Measurements from ENCODE around the gene IL31RA.
"Not testable (repeated sequence)": the region's sequence is repeated elsewhere in the genome, so short reads cannot be mapped to it uniquely, and the experiment has no call there.

- not testable (repeated sequence) for TF ChIP-seq ZNF619 (CRISPR knock-in tag; IDR thresholded peaks at IDR 0.05); JUN (CRISPR knock-in tag; IDR thresholded peaks at IDR 0.05); KDM4B (CRISPR knock-in tag; IDR thresholded peaks at IDR 0.05); RBAK (CRISPR knock-in tag; IDR thresholded peaks at IDR 0.05); ZBTB8A (CRISPR knock-in tag; IDR thresholded peaks at IDR 0.05; ENCODE audit: borderline replicate concordance, low read depth); ZSCAN31 (CRISPR knock-in tag; IDR thresholded peaks at IDR 0.05; ENCODE audit: low read depth); NFE2 (CRISPR knock-in tag; IDR thresholded peaks at IDR 0.05); HOXA7 (CRISPR knock-in tag; IDR thresholded peaks at IDR 0.05); EZH2 (conservative IDR thresholded peaks at IDR 0.05; ENCODE audit: low read depth, low read length); ZBTB33 (CRISPR knock-in tag; IDR thresholded peaks at IDR 0.05); EP300 (IDR thresholded peaks at IDR 0.05; ENCODE audit: low read depth in 2 of 2, low read length in 2 of 2); EP300 (CRISPR knock-in tag; IDR thresholded peaks at IDR 0.05; ENCODE audit: borderline replicate concordance)
- TF ChIP-seq, protein P1, sequence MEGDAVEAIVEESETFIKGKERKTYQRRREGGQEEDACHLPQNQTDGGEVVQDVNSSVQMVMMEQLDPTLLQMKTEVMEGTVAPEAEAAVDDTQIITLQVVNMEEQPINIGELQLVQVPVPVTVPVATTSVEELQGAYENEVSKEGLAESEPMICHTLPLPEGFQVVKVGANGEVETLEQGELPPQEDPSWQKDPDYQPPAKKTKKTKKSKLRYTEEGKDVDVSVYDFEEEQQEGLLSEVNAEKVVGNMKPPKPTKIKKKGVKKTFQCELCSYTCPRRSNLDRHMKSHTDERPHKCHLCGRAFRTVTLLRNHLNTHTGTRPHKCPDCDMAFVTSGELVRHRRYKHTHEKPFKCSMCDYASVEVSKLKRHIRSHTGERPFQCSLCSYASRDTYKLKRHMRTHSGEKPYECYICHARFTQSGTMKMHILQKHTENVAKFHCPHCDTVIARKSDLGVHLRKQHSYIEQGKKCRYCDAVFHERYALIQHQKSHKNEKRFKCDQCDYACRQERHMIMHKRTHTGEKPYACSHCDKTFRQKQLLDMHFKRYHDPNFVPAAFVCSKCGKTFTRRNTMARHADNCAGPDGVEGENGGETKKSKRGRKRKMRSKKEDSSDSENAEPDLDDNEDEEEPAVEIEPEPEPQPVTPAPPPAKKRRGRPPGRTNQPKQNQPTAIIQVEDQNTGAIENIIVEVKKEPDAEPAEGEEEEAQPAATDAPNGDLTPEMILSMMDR (CRISPR knock-in tag; IDR thresholded peaks at IDR 0.05), result not testable (repeated sequence)
- TF ChIP-seq, protein P2, sequence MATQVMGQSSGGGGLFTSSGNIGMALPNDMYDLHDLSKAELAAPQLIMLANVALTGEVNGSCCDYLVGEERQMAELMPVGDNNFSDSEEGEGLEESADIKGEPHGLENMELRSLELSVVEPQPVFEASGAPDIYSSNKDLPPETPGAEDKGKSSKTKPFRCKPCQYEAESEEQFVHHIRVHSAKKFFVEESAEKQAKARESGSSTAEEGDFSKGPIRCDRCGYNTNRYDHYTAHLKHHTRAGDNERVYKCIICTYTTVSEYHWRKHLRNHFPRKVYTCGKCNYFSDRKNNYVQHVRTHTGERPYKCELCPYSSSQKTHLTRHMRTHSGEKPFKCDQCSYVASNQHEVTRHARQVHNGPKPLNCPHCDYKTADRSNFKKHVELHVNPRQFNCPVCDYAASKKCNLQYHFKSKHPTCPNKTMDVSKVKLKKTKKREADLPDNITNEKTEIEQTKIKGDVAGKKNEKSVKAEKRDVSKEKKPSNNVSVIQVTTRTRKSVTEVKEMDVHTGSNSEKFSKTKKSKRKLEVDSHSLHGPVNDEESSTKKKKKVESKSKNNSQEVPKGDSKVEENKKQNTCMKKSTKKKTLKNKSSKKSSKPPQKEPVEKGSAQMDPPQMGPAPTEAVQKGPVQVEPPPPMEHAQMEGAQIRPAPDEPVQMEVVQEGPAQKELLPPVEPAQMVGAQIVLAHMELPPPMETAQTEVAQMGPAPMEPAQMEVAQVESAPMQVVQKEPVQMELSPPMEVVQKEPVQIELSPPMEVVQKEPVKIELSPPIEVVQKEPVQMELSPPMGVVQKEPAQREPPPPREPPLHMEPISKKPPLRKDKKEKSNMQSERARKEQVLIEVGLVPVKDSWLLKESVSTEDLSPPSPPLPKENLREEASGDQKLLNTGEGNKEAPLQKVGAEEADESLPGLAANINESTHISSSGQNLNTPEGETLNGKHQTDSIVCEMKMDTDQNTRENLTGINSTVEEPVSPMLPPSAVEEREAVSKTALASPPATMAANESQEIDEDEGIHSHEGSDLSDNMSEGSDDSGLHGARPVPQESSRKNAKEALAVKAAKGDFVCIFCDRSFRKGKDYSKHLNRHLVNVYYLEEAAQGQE (IDR thresholded peaks at IDR 0.05; ENCODE audit: borderline replicate concordance in 1 of 2, low read depth in 1 of 2, low read length in 2 of 2), result not testable (repeated sequence)
These were observed 42.3 kb upstream of the IL31RA start for GRCh38 chr5:55808814-55809213.

Measured in HepG2 (cell line).